Thoracic aorta (tissue), 2 donors: Measurements from ENCODE around the gene PITX3. TPM values are rescaled to one million over a fixed set of nuclear protein-coding genes. Genes with fewer than 3 reads are reported as not detected.

ENCODE experiments used
- ATAC-seq: fragments of 150-250 bp; one replicate; pipeline ENCODE4 v1.8.0; 2017; ENCODE audit warnings: low read depth; ENCODE audit not compliant: insufficient number of reproducible peaks, low FRiP score
- DNase-seq: peaks from one replicate; pipeline ENCODE4 v3.0.0-alpha.2; 2020; ENCODE audit warnings: low spot score
- H3K27ac ChIP-seq, 2 donors: fragments of 200-600 bp; sonication (generic); 1 replicate in 1 of 2; 2 replicates in 1 of 2; pipeline ENCODE4 v1.5.1; 2016; ENCODE audit warnings: mild to moderate bottlenecking in 2 of 2, moderate library complexity in 2 of 2
- H3K27me3 ChIP-seq: fragments of 200-600 bp; sonication (generic); replicated peaks from 2 replicates; pipeline ENCODE4 v1.6.0; 2016; ENCODE audit warnings: mild to moderate bottlenecking; ENCODE audit not compliant: insufficient read depth
- H3K36me3 ChIP-seq: fragments of 200-600 bp; sonication (generic); one replicate; pipeline ENCODE4 v1.5.1; 2016
- H3K4me1 ChIP-seq, 2 donors: fragments of 200-600 bp; sonication (generic); 1 replicate in 1 of 2; 2 replicates in 1 of 2; pipeline versions ENCODE4 v1.5.1 to v1.6.0; 2016; ENCODE audit warnings: low read depth in 2 of 2, mild to moderate bottlenecking in 1 of 2; ENCODE audit not compliant: control insufficient read depth in 1 of 2
- H3K4me3 ChIP-seq: fragments of 200-600 bp; sonication (generic); 2 replicates; pipeline ENCODE4 v1.5.1; 2016; ENCODE audit warnings: mild to moderate bottlenecking
- H3K9me3 ChIP-seq: fragments of 200-600 bp; sonication (generic); 2 replicates; pipeline ENCODE4 v1.5.1; 2016
- total RNA-seq, 2 donors: library from RNA; depleted of rRNA; stranded (reverse); fragments of >200 nt; gene quantifications; one replicate each; pipeline versions ENCODE4 v1.1.0 to v1.2.3, GENCODE V29; 2016
- TF ChIP-seq, protein P1 (sequence below): fragments of 200-600 bp; sonication (generic); IDR thresholded peaks from one replicate; pipeline ENCODE4 v1.5.1; 2019; ENCODE audit warnings: antibody characterized with exemption

PITX3 gene
- total RNA-seq, 2 donors from 2014 or later = not detected

DNA sequence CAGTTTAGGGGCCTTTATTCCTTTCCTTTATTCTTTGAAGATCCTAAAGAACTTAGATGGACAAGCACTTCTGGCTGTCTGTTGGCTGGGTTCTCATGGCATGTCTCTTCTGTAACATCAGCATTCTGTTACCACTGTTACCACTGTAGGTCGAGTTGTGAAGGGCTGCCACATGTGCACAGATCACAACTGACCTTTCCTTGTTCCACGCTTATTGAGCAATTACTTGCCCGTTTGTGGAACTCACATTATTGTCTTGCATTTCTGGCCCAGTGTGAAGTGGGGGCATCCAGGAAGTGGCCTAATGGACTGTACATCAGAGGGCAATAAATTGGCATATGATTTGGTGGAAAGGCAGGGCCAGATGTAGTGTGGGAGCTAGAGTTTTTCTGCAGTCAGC lies 27.7 kb upstream of the PITX3 start:
- ATAC-seq (no peak), DNase-seq (no peak)
- no peaks in the 10 kb centered on the region for H3K9me3 ChIP-seq
- no peak overlapping the region for H3K4me3 ChIP-seq
- no peak overlapping the region for H3K27ac ChIP-seq
- H3K4me1 ChIP-seq = peaks cover 21 to 33% of the 10 kb centered on the region in 2 donors
- H3K36me3 ChIP-seq = no peaks in the 10 kb centered on the region
- TF ChIP-seq, protein P1, sequence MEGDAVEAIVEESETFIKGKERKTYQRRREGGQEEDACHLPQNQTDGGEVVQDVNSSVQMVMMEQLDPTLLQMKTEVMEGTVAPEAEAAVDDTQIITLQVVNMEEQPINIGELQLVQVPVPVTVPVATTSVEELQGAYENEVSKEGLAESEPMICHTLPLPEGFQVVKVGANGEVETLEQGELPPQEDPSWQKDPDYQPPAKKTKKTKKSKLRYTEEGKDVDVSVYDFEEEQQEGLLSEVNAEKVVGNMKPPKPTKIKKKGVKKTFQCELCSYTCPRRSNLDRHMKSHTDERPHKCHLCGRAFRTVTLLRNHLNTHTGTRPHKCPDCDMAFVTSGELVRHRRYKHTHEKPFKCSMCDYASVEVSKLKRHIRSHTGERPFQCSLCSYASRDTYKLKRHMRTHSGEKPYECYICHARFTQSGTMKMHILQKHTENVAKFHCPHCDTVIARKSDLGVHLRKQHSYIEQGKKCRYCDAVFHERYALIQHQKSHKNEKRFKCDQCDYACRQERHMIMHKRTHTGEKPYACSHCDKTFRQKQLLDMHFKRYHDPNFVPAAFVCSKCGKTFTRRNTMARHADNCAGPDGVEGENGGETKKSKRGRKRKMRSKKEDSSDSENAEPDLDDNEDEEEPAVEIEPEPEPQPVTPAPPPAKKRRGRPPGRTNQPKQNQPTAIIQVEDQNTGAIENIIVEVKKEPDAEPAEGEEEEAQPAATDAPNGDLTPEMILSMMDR = no peak
- no peaks in the 10 kb centered on the region for H3K27me3 ChIP-seq

DNA sequence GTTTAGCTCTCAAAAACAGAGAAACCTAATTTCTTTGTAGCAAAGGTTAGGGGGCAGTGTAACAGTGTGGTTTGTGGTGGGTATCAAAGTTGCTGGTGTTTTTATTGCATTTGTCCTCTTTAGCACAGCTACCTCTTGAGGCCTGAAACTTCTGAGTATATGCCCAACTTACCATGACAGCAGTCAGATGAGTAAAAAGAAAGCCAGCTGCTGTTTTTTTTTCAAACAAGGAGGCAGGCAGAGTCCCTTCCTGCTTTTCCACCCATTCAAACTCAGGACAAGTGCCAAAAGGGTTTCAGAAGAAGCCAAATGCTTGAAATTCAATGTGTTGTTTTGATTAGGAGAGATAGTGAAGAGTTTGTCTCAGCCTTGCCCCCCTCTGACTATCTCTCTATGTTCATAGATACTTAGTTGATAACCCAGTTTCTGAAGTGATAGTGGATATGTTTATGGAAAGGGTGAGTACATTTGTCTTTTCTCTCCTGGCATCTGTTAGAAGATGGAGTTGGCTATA lies 27.1 kb upstream of the PITX3 start:
- no peak for ATAC-seq

DNA sequence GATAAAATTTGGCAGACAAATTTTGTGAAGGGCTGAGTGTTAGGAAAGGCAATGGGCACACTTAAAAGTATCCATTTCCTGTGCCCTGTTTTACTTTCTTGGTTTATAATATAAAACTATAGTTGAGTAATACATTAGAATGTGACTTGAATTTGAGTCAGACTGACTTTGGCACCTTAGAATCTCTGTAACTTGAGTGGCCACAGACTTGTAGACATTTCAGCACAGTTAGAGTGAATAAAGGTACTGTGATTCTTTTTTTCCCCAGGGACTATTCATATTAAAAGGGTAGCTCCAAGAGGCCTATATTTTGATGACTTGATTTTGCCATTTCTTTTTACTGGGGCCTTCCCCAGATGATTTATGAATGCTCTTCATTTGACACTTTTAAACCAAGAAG lies 26.4 kb upstream of the PITX3 start:
- peaks cover 26 to 37% of the 10 kb centered on the region in 2 donors for H3K4me1 ChIP-seq
- H3K27me3 ChIP-seq = no peaks in the 10 kb centered on the region
- DNase-seq = no peak
- no peaks in the 10 kb centered on the region for H3K9me3 ChIP-seq
- TF ChIP-seq, protein P1 = no peak
- no peak for ATAC-seq
- peak overlapping the region in 1 of 2 donors; percentile 12 for H3K27ac ChIP-seq
- H3K36me3 ChIP-seq = no peaks in the 10 kb centered on the region
- H3K4me3 ChIP-seq = no peak overlapping the region

More for the DNA sequence above, 27.1 kb upstream of the PITX3 start:
- TF ChIP-seq, protein P1 = no peak
- Histone ChIP-seq H3K9me3 (no peaks in the 10 kb centered on the region), H3K4me3 (no peak overlapping the region), H3K27me3 (no peaks in the 10 kb centered on the region), H3K36me3 (no peaks in the 10 kb centered on the region), H3K4me1 (peaks cover 24 to 31% of the 10 kb centered on the region in 2 donors), H3K27ac (peak overlapping the region in 1 of 2 donors; percentile 12)
- DNase-seq = no peak

DNA sequence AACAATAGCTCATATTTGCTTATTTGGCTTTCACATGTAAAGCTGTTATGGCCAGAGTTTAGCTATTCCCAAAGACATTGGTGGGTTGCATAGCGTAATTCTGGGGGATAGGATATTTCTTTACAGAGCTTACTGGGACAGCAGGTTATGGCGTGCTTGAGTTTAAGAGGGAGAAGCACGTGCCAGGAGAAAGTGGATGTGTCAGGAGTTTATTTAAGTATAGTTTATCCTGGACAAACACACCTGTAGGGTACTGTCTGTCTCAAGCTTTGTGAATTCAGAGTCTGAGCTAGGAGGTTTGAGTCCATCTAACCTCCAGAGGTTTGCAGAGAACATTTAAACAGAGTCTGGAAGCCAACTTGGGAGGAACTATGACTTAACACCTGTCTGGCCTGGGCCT lies 25.4 kb upstream of the PITX3 start:
- Histone ChIP-seq H3K36me3 (no peaks in the 10 kb centered on the region), H3K4me1 (peaks cover 32 to 48% of the 10 kb centered on the region in 2 donors), H3K27me3 (no peaks in the 10 kb centered on the region), H3K27ac (no peak overlapping the region), H3K9me3 (no peaks in the 10 kb centered on the region), H3K4me3 (no peak overlapping the region)
- ATAC-seq (no peak), DNase-seq (no peak)
- TF ChIP-seq, protein P1 = no peak

DNA sequence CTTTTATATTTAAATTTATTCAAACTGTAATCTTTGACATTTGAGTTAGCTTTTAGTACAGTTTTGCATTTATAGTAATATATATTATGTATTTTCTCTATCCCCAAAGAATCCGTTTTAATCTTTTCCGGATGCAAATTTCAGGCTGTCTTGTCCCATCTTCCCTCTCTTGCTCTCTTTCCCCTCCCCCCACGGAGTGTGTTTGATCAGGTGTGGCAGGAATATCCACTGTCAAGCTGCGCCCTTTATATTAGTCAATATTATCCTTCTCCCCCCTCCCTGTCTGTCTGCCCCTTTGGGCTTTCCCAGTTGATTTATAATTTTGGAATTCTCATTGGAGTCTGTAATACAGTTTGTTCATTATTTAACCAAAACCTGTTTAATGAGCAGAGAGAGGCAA lies 23.1 kb upstream of the PITX3 start:
- no peak for ATAC-seq
- H3K27me3 ChIP-seq = no peaks in the 10 kb centered on the region
- peaks cover 32 to 53% of the 10 kb centered on the region in 2 donors for H3K4me1 ChIP-seq
- H3K4me3 ChIP-seq = no peak overlapping the region
- peaks cover 7% of the 10 kb centered on the region for H3K36me3 ChIP-seq
- H3K27ac ChIP-seq = no peak overlapping the region
- TF ChIP-seq, protein P1 = no peak
- DNase-seq = no peak
- no peaks in the 10 kb centered on the region for H3K9me3 ChIP-seq
